Measurements from ENCODE around the gene RAPGEF2.
"Not testable (repeated sequence)": the region's sequence is repeated elsewhere in the genome, so short reads cannot be mapped to it uniquely, and the experiment has no call there.

DNA sequence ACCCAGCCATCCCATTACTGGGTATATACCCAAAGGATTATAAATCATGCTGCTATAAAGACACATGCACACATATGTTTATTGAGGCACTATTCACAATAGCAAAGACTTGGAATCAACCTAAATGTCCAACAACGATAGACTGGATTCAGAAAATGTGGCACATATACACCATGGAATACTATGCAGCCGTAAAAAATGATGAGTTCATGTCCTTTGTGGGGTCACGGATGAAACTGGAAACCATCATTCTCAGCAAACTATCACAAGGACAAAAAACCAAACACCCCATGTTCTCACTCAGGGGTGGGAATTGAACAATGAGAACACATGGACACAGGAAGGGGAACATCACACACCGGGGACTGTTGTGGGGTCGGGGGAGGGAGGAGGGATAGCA, 34.7 kb upstream of the RAPGEF2 start:
- TF ChIP-seq, protein P1, sequence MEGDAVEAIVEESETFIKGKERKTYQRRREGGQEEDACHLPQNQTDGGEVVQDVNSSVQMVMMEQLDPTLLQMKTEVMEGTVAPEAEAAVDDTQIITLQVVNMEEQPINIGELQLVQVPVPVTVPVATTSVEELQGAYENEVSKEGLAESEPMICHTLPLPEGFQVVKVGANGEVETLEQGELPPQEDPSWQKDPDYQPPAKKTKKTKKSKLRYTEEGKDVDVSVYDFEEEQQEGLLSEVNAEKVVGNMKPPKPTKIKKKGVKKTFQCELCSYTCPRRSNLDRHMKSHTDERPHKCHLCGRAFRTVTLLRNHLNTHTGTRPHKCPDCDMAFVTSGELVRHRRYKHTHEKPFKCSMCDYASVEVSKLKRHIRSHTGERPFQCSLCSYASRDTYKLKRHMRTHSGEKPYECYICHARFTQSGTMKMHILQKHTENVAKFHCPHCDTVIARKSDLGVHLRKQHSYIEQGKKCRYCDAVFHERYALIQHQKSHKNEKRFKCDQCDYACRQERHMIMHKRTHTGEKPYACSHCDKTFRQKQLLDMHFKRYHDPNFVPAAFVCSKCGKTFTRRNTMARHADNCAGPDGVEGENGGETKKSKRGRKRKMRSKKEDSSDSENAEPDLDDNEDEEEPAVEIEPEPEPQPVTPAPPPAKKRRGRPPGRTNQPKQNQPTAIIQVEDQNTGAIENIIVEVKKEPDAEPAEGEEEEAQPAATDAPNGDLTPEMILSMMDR (IDR thresholded peaks at IDR 0.05): not testable (repeated sequence)
- not testable (repeated sequence) for TF ChIP-seq POLR2A (IDR thresholded peaks at IDR 0.05)
